Suprapubic skin (tissue), 3 donors: ENCODE data around the gene NFIB.

ENCODE experiments used
- EP300 ChIP-seq: sonication (generic); formaldehyde crosslinking; IDR thresholded peaks from one replicate; pipeline ENCODE4 v1.6.1; 2017; ENCODE audit warnings: antibody characterized with exemption
- POLR2A ChIP-seq, 2 donors: fragments of 450-650 bp; IDR thresholded peaks; one replicate each; pipeline ENCODE4 v1.6.1; 2017; ENCODE audit warnings: antibody characterized with exemption in 2 of 2, mild to moderate bottlenecking in 2 of 2, moderate library complexity in 2 of 2
- TF ChIP-seq, protein P1 (sequence below), 2 donors: fragments of 200-600 bp in 1 of 2; fragments of 450-650 bp in 1 of 2; sonication (generic) in 1 of 2; IDR thresholded peaks; one replicate each; pipeline ENCODE4 v1.5.1; 2016 to 2019; ENCODE audit warnings: antibody characterized with exemption in 2 of 2, mild to moderate bottlenecking in 1 of 2, moderate library complexity in 1 of 2

DNA sequence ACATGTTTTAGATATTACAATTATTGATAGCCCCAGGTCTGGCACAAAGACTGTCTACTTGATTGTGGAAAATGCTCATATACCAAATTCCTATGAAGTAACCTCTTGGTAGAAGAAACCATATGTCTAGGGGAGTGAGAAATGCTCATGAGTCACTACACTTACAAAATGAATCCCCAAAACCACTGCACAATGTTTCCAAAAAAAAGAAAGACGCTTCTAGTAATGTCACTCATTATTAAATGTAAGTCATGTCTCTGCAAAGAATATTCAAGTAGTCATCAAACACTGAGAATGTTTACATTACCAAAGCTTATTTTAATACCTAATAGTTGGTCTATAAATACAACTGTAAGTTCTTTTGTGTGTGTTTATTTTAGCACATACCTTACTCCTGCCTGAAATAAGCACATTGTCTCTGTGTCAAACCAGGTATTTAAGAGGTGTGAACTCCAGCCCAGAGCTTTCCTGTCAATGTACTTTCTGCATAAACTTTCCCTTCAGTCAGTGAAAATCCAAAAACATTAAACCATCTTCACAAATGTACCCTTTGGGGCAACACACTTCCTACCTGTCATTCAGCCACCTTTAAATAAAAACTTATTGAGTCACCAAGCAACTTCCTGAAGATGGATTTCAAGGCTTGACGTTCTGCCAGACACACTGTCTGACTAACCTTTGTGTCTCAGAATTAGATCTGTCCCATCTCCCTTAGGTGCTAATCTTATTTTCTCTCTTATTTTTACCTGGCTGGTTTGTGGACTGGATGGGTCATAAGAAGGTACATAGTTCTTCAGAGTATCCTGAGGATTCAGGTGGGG is 194.0 kb downstream of the NFIB start:
- TF ChIP-seq, protein P1, sequence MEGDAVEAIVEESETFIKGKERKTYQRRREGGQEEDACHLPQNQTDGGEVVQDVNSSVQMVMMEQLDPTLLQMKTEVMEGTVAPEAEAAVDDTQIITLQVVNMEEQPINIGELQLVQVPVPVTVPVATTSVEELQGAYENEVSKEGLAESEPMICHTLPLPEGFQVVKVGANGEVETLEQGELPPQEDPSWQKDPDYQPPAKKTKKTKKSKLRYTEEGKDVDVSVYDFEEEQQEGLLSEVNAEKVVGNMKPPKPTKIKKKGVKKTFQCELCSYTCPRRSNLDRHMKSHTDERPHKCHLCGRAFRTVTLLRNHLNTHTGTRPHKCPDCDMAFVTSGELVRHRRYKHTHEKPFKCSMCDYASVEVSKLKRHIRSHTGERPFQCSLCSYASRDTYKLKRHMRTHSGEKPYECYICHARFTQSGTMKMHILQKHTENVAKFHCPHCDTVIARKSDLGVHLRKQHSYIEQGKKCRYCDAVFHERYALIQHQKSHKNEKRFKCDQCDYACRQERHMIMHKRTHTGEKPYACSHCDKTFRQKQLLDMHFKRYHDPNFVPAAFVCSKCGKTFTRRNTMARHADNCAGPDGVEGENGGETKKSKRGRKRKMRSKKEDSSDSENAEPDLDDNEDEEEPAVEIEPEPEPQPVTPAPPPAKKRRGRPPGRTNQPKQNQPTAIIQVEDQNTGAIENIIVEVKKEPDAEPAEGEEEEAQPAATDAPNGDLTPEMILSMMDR (IDR thresholded peaks at IDR 0.05) = no peak
- TF ChIP-seq POLR2A (IDR thresholded peaks at IDR 0.05) = no peak
- no peak for TF ChIP-seq EP300
